HepG2 (cell line): Measurements from ENCODE around the gene CDY2B.
"Not testable (repeated sequence)": the region's sequence is repeated elsewhere in the genome, so short reads cannot be mapped to it uniquely, and the experiment has no call there.

ENCODE experiments used
- ARID4A ChIP-seq: sonication (generic); formaldehyde crosslinking; IDR thresholded peaks from 2 replicates; pipeline ENCODE4 v1.5.0; 2020; ENCODE audit warnings: mild to moderate bottlenecking, missing genetic modification reagents, borderline replicate concordance
- CC2D1A ChIP-seq: sonication (generic); formaldehyde crosslinking; IDR thresholded peaks from 2 replicates; pipeline ENCODE4 v1.8.1; 2023; ENCODE audit warnings: mild to moderate bottlenecking, missing genetic modification reagents
- CREB1 ChIP-seq, 2 experiments: fragments of 450-650 bp in 1 of 2; IDR thresholded peaks; 2 replicates each; pipeline ENCODE4 v1.6.1; 2016 to 2017; ENCODE audit warnings: control low read depth in 1 of 2, mild to moderate bottlenecking in 1 of 2, missing compliant biosample characterization in 1 of 2, missing genetic modification characterization in 1 of 2
- CTCF ChIP-seq: sonication (generic); formaldehyde crosslinking; IDR thresholded peaks from 2 replicates; pipeline ENCODE4 v1.5.0; 2020; ENCODE audit warnings: mild to moderate bottlenecking, missing genetic modification reagents, moderate library complexity
- HNF4G ChIP-seq, 2 experiments: sonication (generic) in 1 of 2; formaldehyde crosslinking in 1 of 2; IDR thresholded peaks; 2 replicates each; pipeline versions ENCODE4 v1.4.0 to v1.6.1; 2011 to 2020; ENCODE audit warnings: borderline replicate concordance in 2 of 2, low read depth in 2 of 2, mild to moderate bottlenecking in 2 of 2, low read length in 1 of 2, missing genetic modification reagents in 1 of 2, moderate library complexity in 1 of 2
- HOXA3 ChIP-seq: sonication (generic); formaldehyde crosslinking; IDR thresholded peaks from 2 replicates; pipeline ENCODE4 v1.5.0; 2020; ENCODE audit warnings: missing genetic modification reagents
- POLR2A ChIP-seq, 2 experiments: IDR thresholded peaks; 2 replicates each; pipeline ENCODE4 v1.6.1; 2011; ENCODE audit warnings: low read depth in 2 of 2, low read length in 2 of 2, mild to moderate bottlenecking in 1 of 2, moderate library complexity in 1 of 2; ENCODE audit not compliant: insufficient read depth in 1 of 2
- SMARCC2 ChIP-seq: fragments of 450-650 bp; IDR thresholded peaks from 2 replicates; pipeline ENCODE4 v1.6.1; 2017; ENCODE audit warnings: antibody characterized with exemption, mild to moderate bottlenecking
- ZNF124 ChIP-seq: sonication (generic); formaldehyde crosslinking; IDR thresholded peaks from 2 replicates; pipeline ENCODE4 v1.4.0; 2020; ENCODE audit warnings: missing genetic modification reagents
- ZNF180 ChIP-seq: sonication (generic); formaldehyde crosslinking; IDR thresholded peaks from 2 replicates; pipeline ENCODE4 v1.4.0; 2020; ENCODE audit warnings: low read depth, missing genetic modification reagents, borderline replicate concordance
- ZNF207 ChIP-seq: fragments of 450-650 bp; IDR thresholded peaks from 2 replicates; pipeline ENCODE4 v1.6.1; 2016; ENCODE audit warnings: antibody characterized with exemption, borderline replicate concordance
- ZNF383 ChIP-seq: sonication (generic); formaldehyde crosslinking; IDR thresholded peaks from 2 replicates; pipeline ENCODE4 v1.4.0; 2020; ENCODE audit warnings: missing genetic modification reagents, mild to moderate bottlenecking, borderline replicate concordance
- ZNF724P ChIP-seq: sonication (generic); formaldehyde crosslinking; IDR thresholded peaks from 2 replicates; pipeline ENCODE4 v1.8.0; 2022; ENCODE audit warnings: missing genetic modification reagents, borderline replicate concordance

GRCh38 chrY:17875401-17875800, 4.6 kb downstream of the CDY2B start:
- not testable (repeated sequence) for TF ChIP-seq POLR2A (IDR thresholded peaks at IDR 0.05; ENCODE audit: insufficient read depth in 1 of 2, low read depth in 2 of 2, low read length in 2 of 2); CC2D1A; HOXA3 (CRISPR knock-in tag); ZNF724P (CRISPR knock-in tag); SMARCC2; CTCF (CRISPR knock-in tag); ZNF124 (CRISPR knock-in tag); ARID4A (CRISPR knock-in tag); CREB1 (IDR thresholded peaks at IDR 0.05); CREB1 (CRISPR knock-in tag; IDR thresholded peaks at IDR 0.05); ZNF207; HNF4G (IDR thresholded peaks at IDR 0.05; ENCODE audit: borderline replicate concordance, low read depth, low read length); HNF4G (CRISPR knock-in tag; IDR thresholded peaks at IDR 0.05; ENCODE audit: borderline replicate concordance, low read depth); ZNF383 (CRISPR knock-in tag); ZNF180 (CRISPR knock-in tag)
